Measurements from ENCODE around the gene UGP2.

UGP2 gene

DNA sequence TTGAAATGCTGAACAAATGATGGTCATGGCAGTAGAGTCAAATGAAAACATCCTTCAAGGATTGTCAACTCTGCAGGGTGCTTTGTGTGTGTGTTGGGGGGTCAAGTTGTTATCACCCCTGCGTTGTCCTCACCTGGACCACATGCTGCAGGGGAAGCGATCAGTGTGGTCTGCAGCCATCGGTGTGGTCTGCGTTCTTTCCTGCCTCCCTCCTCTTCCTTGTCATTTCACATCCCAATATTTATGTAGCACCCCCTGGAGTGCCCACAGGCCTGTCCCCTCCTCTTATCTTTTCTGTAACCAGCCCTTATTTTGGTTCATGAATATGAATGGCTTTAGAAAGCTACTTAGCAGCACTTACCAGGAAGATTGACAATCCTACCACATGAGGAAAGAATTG lies 38.9 kb downstream of the UGP2 start:
- TF ChIP-seq GABPA (IDR thresholded peaks at IDR 0.05; ENCODE audit: low read depth) (no peak), SPI1 (IDR thresholded peaks at IDR 0.05; ENCODE audit: borderline replicate concordance, low read depth) (no peak), POLR2AphosphoS5 (IDR thresholded peaks at IDR 0.05; ENCODE audit: low read depth) (no peak)
- TF ChIP-seq, protein P1, sequence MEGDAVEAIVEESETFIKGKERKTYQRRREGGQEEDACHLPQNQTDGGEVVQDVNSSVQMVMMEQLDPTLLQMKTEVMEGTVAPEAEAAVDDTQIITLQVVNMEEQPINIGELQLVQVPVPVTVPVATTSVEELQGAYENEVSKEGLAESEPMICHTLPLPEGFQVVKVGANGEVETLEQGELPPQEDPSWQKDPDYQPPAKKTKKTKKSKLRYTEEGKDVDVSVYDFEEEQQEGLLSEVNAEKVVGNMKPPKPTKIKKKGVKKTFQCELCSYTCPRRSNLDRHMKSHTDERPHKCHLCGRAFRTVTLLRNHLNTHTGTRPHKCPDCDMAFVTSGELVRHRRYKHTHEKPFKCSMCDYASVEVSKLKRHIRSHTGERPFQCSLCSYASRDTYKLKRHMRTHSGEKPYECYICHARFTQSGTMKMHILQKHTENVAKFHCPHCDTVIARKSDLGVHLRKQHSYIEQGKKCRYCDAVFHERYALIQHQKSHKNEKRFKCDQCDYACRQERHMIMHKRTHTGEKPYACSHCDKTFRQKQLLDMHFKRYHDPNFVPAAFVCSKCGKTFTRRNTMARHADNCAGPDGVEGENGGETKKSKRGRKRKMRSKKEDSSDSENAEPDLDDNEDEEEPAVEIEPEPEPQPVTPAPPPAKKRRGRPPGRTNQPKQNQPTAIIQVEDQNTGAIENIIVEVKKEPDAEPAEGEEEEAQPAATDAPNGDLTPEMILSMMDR (IDR thresholded peaks at IDR 0.05; ENCODE audit: insufficient read depth, low read length) = no peak
- TF ChIP-seq, protein P2, sequence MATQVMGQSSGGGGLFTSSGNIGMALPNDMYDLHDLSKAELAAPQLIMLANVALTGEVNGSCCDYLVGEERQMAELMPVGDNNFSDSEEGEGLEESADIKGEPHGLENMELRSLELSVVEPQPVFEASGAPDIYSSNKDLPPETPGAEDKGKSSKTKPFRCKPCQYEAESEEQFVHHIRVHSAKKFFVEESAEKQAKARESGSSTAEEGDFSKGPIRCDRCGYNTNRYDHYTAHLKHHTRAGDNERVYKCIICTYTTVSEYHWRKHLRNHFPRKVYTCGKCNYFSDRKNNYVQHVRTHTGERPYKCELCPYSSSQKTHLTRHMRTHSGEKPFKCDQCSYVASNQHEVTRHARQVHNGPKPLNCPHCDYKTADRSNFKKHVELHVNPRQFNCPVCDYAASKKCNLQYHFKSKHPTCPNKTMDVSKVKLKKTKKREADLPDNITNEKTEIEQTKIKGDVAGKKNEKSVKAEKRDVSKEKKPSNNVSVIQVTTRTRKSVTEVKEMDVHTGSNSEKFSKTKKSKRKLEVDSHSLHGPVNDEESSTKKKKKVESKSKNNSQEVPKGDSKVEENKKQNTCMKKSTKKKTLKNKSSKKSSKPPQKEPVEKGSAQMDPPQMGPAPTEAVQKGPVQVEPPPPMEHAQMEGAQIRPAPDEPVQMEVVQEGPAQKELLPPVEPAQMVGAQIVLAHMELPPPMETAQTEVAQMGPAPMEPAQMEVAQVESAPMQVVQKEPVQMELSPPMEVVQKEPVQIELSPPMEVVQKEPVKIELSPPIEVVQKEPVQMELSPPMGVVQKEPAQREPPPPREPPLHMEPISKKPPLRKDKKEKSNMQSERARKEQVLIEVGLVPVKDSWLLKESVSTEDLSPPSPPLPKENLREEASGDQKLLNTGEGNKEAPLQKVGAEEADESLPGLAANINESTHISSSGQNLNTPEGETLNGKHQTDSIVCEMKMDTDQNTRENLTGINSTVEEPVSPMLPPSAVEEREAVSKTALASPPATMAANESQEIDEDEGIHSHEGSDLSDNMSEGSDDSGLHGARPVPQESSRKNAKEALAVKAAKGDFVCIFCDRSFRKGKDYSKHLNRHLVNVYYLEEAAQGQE (IDR thresholded peaks at IDR 0.05; ENCODE audit: insufficient replicate concordance, low read depth) = no peak
- no peaks in the 10 kb centered on the region for H3K27me3 ChIP-seq (ENCODE audit: insufficient read depth, poor library complexity, severe bottlenecking)
- H3K27ac ChIP-seq (replicated peaks) = no peak overlapping the region
- no peak overlapping the region for H3K4me3 ChIP-seq (replicated peaks; ENCODE audit: insufficient read depth, low read length)
- no peak for DNase-seq (ENCODE audit: low read depth in 1 of 2, low spot score in 1 of 2)

DNA sequence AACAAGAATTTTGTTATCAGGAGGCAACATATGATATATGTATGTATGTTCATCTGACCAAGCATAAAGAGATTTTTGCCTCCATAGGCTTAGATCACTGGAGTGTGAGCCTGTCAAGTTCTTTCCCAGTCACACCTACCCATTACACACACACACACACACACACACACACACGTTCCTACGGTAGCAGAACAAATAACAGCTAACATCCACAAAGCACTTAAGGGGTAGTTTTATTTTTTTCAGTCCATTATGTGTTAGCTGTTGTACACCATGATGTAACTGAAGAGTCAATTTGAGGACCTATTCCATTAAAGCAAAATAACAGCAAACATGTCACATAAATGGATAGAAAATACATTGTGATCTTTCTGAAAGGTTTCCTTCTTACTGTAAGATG lies 39.5 kb downstream of the UGP2 start:
- no peak overlapping the region for H3K27ac ChIP-seq (replicated peaks)

DNA sequence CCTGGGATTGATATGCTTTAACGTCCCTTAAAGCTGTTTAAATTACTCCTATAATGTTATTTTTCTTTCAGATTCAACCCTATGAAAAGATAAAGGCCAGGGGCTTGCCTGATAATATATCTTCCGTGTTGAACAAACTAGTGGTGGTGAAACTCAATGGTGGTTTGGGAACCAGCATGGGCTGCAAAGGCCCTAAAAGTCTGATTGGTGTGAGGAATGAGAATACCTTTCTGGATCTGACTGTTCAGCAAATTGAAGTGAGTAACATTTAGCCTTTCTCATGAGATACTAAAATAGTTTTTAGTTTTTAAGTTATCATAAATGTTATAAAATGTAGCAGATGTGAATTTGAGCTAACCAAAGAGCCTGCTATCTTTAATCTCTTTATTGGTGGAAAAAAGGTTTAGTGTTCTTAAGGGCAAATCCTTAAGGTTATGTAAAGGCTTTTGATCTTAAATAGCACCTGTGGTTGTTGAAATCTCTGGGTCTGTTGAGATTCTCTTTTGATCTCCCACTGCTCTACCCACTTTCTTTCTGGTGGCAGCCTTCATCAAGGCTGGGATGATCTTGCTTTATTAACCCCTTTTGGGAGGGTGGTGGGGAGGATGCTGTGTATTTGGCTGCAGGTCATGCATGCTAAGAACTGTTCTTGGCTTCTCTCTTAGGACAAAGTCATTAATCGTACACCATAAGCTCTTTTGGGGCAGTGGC lies 40.9 kb downstream of the UGP2 start:
- Histone ChIP-seq H3K27me3 (ENCODE audit: insufficient read depth, poor library complexity, severe bottlenecking) (no peaks in the 10 kb centered on the region), H3K4me3 (replicated peaks; ENCODE audit: insufficient read depth, low read length) (no peak overlapping the region), H3K27ac (replicated peaks) (no peak overlapping the region)
- no peak for DNase-seq (ENCODE audit: low read depth in 1 of 2, low spot score in 1 of 2)
- TF ChIP-seq, protein P2 (IDR thresholded peaks at IDR 0.05; ENCODE audit: insufficient replicate concordance, low read depth) = no peak
- TF ChIP-seq SPI1 (IDR thresholded peaks at IDR 0.05; ENCODE audit: borderline replicate concordance, low read depth) (no peak), POLR2AphosphoS5 (IDR thresholded peaks at IDR 0.05; ENCODE audit: low read depth) (no peak), GABPA (IDR thresholded peaks at IDR 0.05; ENCODE audit: low read depth) (no peak)
- TF ChIP-seq, protein P1 (IDR thresholded peaks at IDR 0.05; ENCODE audit: insufficient read depth, low read length) = no peak

More for the DNA sequence above, 39.5 kb downstream of the UGP2 start:
- H3K4me3 ChIP-seq (replicated peaks; ENCODE audit: insufficient read depth, low read length) = no peak overlapping the region
- H3K27me3 ChIP-seq (ENCODE audit: insufficient read depth, poor library complexity, severe bottlenecking) = no peaks in the 10 kb centered on the region
- DNase-seq (ENCODE audit: low read depth in 1 of 2, low spot score in 1 of 2) = no peak
- TF ChIP-seq, protein P2 (IDR thresholded peaks at IDR 0.05; ENCODE audit: insufficient replicate concordance, low read depth) = no peak
- TF ChIP-seq GABPA (IDR thresholded peaks at IDR 0.05; ENCODE audit: low read depth) (no peak), SPI1 (IDR thresholded peaks at IDR 0.05; ENCODE audit: borderline replicate concordance, low read depth) (no peak), POLR2AphosphoS5 (IDR thresholded peaks at IDR 0.05; ENCODE audit: low read depth) (no peak)
- TF ChIP-seq, protein P1 (IDR thresholded peaks at IDR 0.05; ENCODE audit: insufficient read depth, low read length) = no peak

Data from HL-60 (cell line).